NCI-H2227 (cell line): ENCODE data around the gene HCN4.

Experiments
- DNase-seq: peaks from one replicate; lab custom pipeline; 2025; ENCODE audit not compliant: unreplicated experiment; lab: John Stamatoyannopoulos, UW

HCN4 gene

GRCh38 chr15:73380661-73381060 lies 11.9 kb upstream of the HCN4 start:
- DNase-seq = no peak

GRCh38 chr15:73378089-73378488 lies 9.3 kb upstream of the HCN4 start:
- DNase-seq = no peak

GRCh38 chr15:73375755-73376305 lies 7.1 kb upstream of the HCN4 start:
- peak; percentile 84 for DNase-seq

- DNase-seq = no peak
Observed at GRCh38 chr15:73375012-73375411, 6.3 kb upstream of the HCN4 start.

GRCh38 chr15:73374604-73375003 lies 5.8 kb upstream of the HCN4 start:
- DNase-seq = no peak

GRCh38 chr15:73373221-73373620 lies 4.5 kb upstream of the HCN4 start:
- no peak for DNase-seq

- no peak for DNase-seq
Observed at GRCh38 chr15:73371812-73372211, 3.1 kb upstream of the HCN4 start.

- DNase-seq = no peak
Observed at GRCh38 chr15:73370151-73370550, 1.4 kb upstream of the HCN4 start.

GRCh38 chr15:73369154-73369694 lies 466 bp upstream of the HCN4 start:
- no peak for DNase-seq

GRCh38 chr15:73367624-73368300 lies 996 bp downstream of the HCN4 start:
- no peak for DNase-seq

GRCh38 chr15:73366766-73367623 lies 1.8 kb downstream of the HCN4 start:
- no peak for DNase-seq

GRCh38 chr15:73364070-73364469 lies 4.7 kb downstream of the HCN4 start:
- DNase-seq = no peak

GRCh38 chr15:73362900-73363299 lies 5.9 kb downstream of the HCN4 start:
- DNase-seq = no peak

GRCh38 chr15:73361337-73361736 lies 7.4 kb downstream of the HCN4 start:
- DNase-seq = no peak

GRCh38 chr15:73359651-73360050 lies 9.1 kb downstream of the HCN4 start:
- DNase-seq = no peak

- DNase-seq = no peak
Observed at GRCh38 chr15:73357999-73358665, 10.6 kb downstream of the HCN4 start.

- no peak for DNase-seq
Observed at GRCh38 chr15:73355612-73356265, 13.0 kb downstream of the HCN4 start.

- DNase-seq = no peak
Observed at GRCh38 chr15:73354241-73354640, 14.5 kb downstream of the HCN4 start.

GRCh38 chr15:73353734-73354133 lies 15.0 kb downstream of the HCN4 start:
- no peak for DNase-seq

GRCh38 chr15:73352082-73352481 lies 16.7 kb downstream of the HCN4 start:
- no peak for DNase-seq

GRCh38 chr15:73349191-73349590 lies 19.6 kb downstream of the HCN4 start:
- no peak for DNase-seq
